ENCODE data around the gene ASB18. TPM values are rescaled to one million over a fixed set of nuclear protein-coding genes. Genes with fewer than 3 reads are reported as not detected.

Gene ASB18
- total RNA-seq, 1 experiment from 2014 or later: not detected

GRCh38 chr2:236164201-236164924 lies 99.8 kb downstream of the ASB18 start:
- Histone ChIP-seq H3K4me2 (ENCODE audit: low read length) (peak overlapping the region; percentile 79), H3K9ac (ENCODE audit: low read length) (peak overlapping the region; percentile 57), H3K9me3 (ENCODE audit: control insufficient read depth in 1 of 2, insufficient read depth in 1 of 2, low read depth in 1 of 2, low read length in 2 of 2) (no peaks in the 10 kb centered on the region), H3K4me3 (replicated peaks in 1 of 2; ENCODE audit: low read depth in 1 of 2, low read length in 2 of 2) (peak overlapping the region; percentile 51 to 63), H3K79me2 (ENCODE audit: insufficient read depth, low read length) (peaks cover 13% of the 10 kb centered on the region), H3K27me3 (ENCODE audit: insufficient read depth, low read length) (no peaks in the 10 kb centered on the region), H3K9me2 (ENCODE audit: insufficient read depth) (no peaks in the 10 kb centered on the region), H2AFZ (ENCODE audit: low read depth, low read length, poor library complexity, severe bottlenecking) (no peak overlapping the region), H3K27ac (ENCODE audit: low read depth, low read length) (peak overlapping the region; percentile 82), H3K4me1 (ENCODE audit: control insufficient read depth in 1 of 2, insufficient read depth in 2 of 2, low read length in 2 of 2) (peaks cover 0 to 27% of the 10 kb centered on the region in 2 experiments; a peak in 1 of 4 replicates), H4K20me1 (ENCODE audit: insufficient read depth) (no peaks in the 10 kb centered on the region), H3K36me3 (ENCODE audit: control insufficient read depth in 1 of 2, insufficient read depth in 2 of 2, low read length in 2 of 2) (no peaks in the 10 kb centered on the region; a peak in 1 of 4 replicates)
- no peak for DNase-seq (ENCODE audit: low read depth, low spot score)
- TF ChIP-seq MAX (IDR thresholded peaks at IDR 0.05) (0 out of 2 replicates have a peak, but pooled peaks have one; percentile 2), ELF1 (IDR thresholded peaks at IDR 0.05; ENCODE audit: borderline replicate concordance, low read depth) (no peak), POLR2AphosphoS5 (IDR thresholded peaks at IDR 0.05; ENCODE audit: low read depth, low read length) (peak; percentile 79), CTCF (IDR thresholded peaks at IDR 0.05 in 2 of 3, conservative IDR thresholded peaks at IDR 0.05 in 1 of 3; ENCODE audit: borderline replicate concordance in 1 of 3, insufficient read depth in 1 of 3, low read depth in 2 of 3, low read length in 2 of 3) (no peak), REST (IDR thresholded peaks at IDR 0.05; ENCODE audit: low read depth) (no peak), EZH2phosphoT487 (IDR thresholded peaks at IDR 0.05; ENCODE audit: borderline replicate concordance) (no peak), ZFX (IDR thresholded peaks at IDR 0.05) (peak; percentile 61), SRF (IDR thresholded peaks at IDR 0.05; ENCODE audit: low read depth) (no peak), SIN3A (IDR thresholded peaks at IDR 0.05; ENCODE audit: low read depth) (no peak), FOSL1 (IDR thresholded peaks at IDR 0.05; ENCODE audit: low read depth) (no peak), CEBPB (IDR thresholded peaks at IDR 0.05; ENCODE audit: low read depth) (no peak), EGR1 (IDR thresholded peaks at IDR 0.05; ENCODE audit: low read depth) (peak; percentile 58; the same call in 1 of the 2 replicates), ZNF274 (IDR thresholded peaks at IDR 0.05; ENCODE audit: low read depth, low read length) (no peak), RAD21 (IDR thresholded peaks at IDR 0.05; ENCODE audit: low read depth) (no peak), ZBTB33 (IDR thresholded peaks at IDR 0.05; ENCODE audit: extremely low read depth, insufficient replicate concordance, low read length) (no peak)
- POLR2A ChIA-PET: no interaction called here
- intact Hi-C loops (cut with micrococcal nuclease): no loop called here
- peak; percentile 33 for ATAC-seq
- CTCF ChIA-PET: interaction anchor here (0.9 kb wide), 1 partner anchor 13 kb away, joined by 3 read pairs; no protein-coding TSS in a partner anchor
- BruUV-seq (replicated peaks): TSS peak; percentile 52
- RAD21 ChIA-PET (ENCODE audit: low non-redundant PET in 1 of 2, low total read pairs in 2 of 2, uncharacterized antibody in 2 of 2, unreplicated experiment in 2 of 2): no interaction called here
